Neural progenitor cell (in vitro differentiated cells): ENCODE measurements around the gene PKNOX1.

Experiments used
- EZH2phosphoT487 ChIP-seq: fragments of 200-600 bp; sonication (generic); IDR thresholded peaks from 2 replicates; pipeline ENCODE4 v1.6.1; 2017; ENCODE audit warnings: antibody characterized with exemption
- TF ChIP-seq, protein P1 (sequence below): fragments of 200-600 bp; sonication (generic); IDR thresholded peaks from 2 replicates; pipeline ENCODE4 v1.5.1; 2017; ENCODE audit warnings: antibody characterized with exemption, mild to moderate bottlenecking

DNA sequence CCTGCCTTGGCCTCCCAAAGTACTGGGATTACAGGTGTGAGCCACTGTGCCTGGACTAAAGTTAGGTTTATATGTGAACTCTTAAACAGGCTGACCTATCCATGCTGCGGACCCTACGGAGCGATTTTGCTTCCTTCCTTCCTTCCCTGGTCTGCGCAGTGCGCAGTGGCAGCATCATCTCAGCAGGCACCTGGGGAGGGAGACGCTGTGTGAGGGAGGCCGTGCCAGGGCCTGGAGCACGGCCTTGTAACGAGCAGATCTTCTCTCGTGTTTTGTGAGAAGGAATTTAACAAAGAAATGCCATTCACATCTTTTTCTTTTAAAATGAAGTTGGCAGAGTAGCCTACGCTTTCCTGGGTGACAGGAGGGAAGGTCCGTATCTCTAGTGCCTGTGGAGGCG is 45.8 kb downstream of the PKNOX1 start:
- TF ChIP-seq, protein P1, sequence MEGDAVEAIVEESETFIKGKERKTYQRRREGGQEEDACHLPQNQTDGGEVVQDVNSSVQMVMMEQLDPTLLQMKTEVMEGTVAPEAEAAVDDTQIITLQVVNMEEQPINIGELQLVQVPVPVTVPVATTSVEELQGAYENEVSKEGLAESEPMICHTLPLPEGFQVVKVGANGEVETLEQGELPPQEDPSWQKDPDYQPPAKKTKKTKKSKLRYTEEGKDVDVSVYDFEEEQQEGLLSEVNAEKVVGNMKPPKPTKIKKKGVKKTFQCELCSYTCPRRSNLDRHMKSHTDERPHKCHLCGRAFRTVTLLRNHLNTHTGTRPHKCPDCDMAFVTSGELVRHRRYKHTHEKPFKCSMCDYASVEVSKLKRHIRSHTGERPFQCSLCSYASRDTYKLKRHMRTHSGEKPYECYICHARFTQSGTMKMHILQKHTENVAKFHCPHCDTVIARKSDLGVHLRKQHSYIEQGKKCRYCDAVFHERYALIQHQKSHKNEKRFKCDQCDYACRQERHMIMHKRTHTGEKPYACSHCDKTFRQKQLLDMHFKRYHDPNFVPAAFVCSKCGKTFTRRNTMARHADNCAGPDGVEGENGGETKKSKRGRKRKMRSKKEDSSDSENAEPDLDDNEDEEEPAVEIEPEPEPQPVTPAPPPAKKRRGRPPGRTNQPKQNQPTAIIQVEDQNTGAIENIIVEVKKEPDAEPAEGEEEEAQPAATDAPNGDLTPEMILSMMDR = no peak
- no peak for TF ChIP-seq EZH2phosphoT487
